Fibroblast of lung (primary cell): Measurements from ENCODE around the gene SLC24A3. TPM values are rescaled to one million over a fixed set of nuclear protein-coding genes. Genes with fewer than 3 reads are reported as not detected.
A peak's percentile ranks its signal among the peaks of the same experiment; 100 is the strongest.

Source experiments
- DNase-seq, 2 donors: peaks; one replicate each; pipeline versions ENCODE4 v3.0.0 to v3.0.0-alpha.2; 2010; ENCODE audit warnings: low read depth in 2 of 2
- H2AFZ ChIP-seq: 2 replicates; pipeline ENCODE4 v1.5.1; 2012; ENCODE audit warnings: low read length, control low read depth, inconsistent platforms
- H3K27ac ChIP-seq: 2 replicates; pipeline ENCODE4 v1.5.1; 2011; ENCODE audit warnings: low read length, control low read depth; ENCODE audit not compliant: insufficient read depth
- H3K27me3 ChIP-seq: 2 replicates; pipeline ENCODE4 v1.5.1; 2011; ENCODE audit warnings: mild to moderate bottlenecking, low read length; ENCODE audit not compliant: control insufficient read depth, insufficient read depth
- H3K36me3 ChIP-seq: 2 replicates; pipeline ENCODE4 v1.5.1; 2011; ENCODE audit warnings: low read length; ENCODE audit not compliant: control insufficient read depth, insufficient read depth
- H3K4me1 ChIP-seq: 2 replicates; pipeline ENCODE4 v1.5.1; 2011; ENCODE audit warnings: low read length; ENCODE audit not compliant: control insufficient read depth, insufficient read depth; ENCODE audit errors: extremely low read depth
- H3K4me2 ChIP-seq: 2 replicates; pipeline ENCODE4 v1.5.1; 2011; ENCODE audit warnings: low read length, control low read depth; ENCODE audit not compliant: insufficient read depth; ENCODE audit errors: extremely low read depth
- H3K4me3 ChIP-seq, 4 experiments: fragments of 200-600 bp in 1 of 4; sonication (generic) in 1 of 4; replicated peaks in 1 of 4; 2 replicates each; pipeline ENCODE4 v1.5.1; 2011 to 2016; ENCODE audit warnings: low read length in 4 of 4, low read depth in 3 of 4, mild to moderate bottlenecking in 3 of 4, control low read depth in 2 of 4, inconsistent platforms in 1 of 4, mixed read lengths in 1 of 4; ENCODE audit not compliant: insufficient read depth in 1 of 4; ENCODE audit errors: control extremely low read depth in 1 of 4
- H3K79me2 ChIP-seq: 2 replicates; pipeline ENCODE4 v1.5.1; 2012; ENCODE audit warnings: mild to moderate bottlenecking, low read length, inconsistent platforms; ENCODE audit not compliant: control insufficient read depth, insufficient read depth
- H3K9ac ChIP-seq: 2 replicates; pipeline ENCODE4 v1.5.1; 2011; ENCODE audit warnings: mild to moderate bottlenecking, low read length, control low read depth; ENCODE audit not compliant: insufficient read depth
- H3K9me3 ChIP-seq: 2 replicates; pipeline ENCODE4 v1.5.1; 2012; ENCODE audit warnings: low read depth, low read length; ENCODE audit not compliant: control insufficient read depth, insufficient read depth
- H4K20me1 ChIP-seq: 2 replicates; pipeline ENCODE4 v1.5.1; 2011; ENCODE audit warnings: low read length; ENCODE audit not compliant: control insufficient read depth, insufficient read depth; ENCODE audit errors: extremely low read depth
- EZH2 ChIP-seq: IDR thresholded peaks from 2 replicates; pipeline ENCODE4 v1.5.1; 2012; ENCODE audit warnings: low read length, control low read depth, mild to moderate bottlenecking; ENCODE audit errors: missing control alignments
- polyA plus RNA-seq, 2 donors: library from polyadenylated mRNA; depleted of rRNA in 1 of 2; stranded (reverse) in 1 of 2; unstranded in 1 of 2; fragments of >200 nt; gene quantifications; 2 replicates each; pipeline ENCODE4 v1.2.1, GENCODE V29; 2011 to 2012; ENCODE audit warnings: missing spikeins in 1 of 2
- total RNA-seq: library from RNA; depleted of rRNA; stranded (reverse); fragments of >200 nt; gene quantifications from 2 replicates; pipeline ENCODE4 v1.2.1, GENCODE V29; 2014
- TF ChIP-seq, protein P1 (sequence below), 2 donors: IDR thresholded peaks in 1 of 2; conservative IDR thresholded peaks in 1 of 2; 1 replicate in 1 of 2; 2 replicates in 1 of 2; pipeline ENCODE4 v1.5.1; 2011 to 2012; ENCODE audit warnings: low read length in 2 of 2, control low read depth in 1 of 2, inconsistent platforms in 1 of 2, low read depth in 1 of 2, mild to moderate bottlenecking in 1 of 2

Gene SLC24A3
- total and polyA plus RNA-seq, 2 donors (not counting 1 experiment from before 2014, with no cell fraction given), result 0.03 to 1.8 TPM

DNA sequence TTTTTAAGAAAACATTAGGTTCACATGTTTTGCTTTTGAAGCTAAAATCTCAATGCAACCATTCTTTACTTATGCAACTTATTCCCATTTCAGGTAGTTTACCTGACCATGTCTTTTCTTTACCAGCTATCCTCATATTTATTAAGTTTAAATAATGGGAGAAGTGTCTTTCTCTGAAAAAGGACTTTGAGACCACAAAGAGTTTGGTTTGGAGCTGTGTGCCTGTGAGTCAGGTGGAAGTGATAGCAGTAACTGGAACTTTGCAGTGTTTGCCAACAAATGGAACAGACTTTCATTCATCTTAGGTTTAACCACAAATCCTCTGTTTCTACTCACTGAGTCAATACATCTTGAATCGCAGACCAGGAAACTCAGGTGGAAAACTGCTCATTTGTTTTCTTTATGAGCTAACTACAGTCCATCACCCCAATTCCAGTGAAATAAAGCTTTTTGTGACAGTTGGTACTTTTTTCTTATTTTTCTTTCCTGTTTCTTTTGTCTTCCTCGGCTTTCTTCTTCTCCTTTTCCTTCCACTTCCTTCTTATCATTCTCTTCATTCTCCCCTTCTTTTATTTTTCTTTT is 397.3 kb downstream of the SLC24A3 start:
- no peak overlapping the region for H3K27ac ChIP-seq
- peak in 1 of 2 donors; percentile 65 for DNase-seq
- H3K9ac ChIP-seq, result no peak overlapping the region
- H3K9me3 ChIP-seq, result no peaks in the 10 kb centered on the region
- no peak overlapping the region for H3K4me2 ChIP-seq
- no peaks in the 10 kb centered on the region for H3K27me3 ChIP-seq
- no peaks in the 10 kb centered on the region for H4K20me1 ChIP-seq
- TF ChIP-seq EZH2, result no peak
- TF ChIP-seq, protein P1, sequence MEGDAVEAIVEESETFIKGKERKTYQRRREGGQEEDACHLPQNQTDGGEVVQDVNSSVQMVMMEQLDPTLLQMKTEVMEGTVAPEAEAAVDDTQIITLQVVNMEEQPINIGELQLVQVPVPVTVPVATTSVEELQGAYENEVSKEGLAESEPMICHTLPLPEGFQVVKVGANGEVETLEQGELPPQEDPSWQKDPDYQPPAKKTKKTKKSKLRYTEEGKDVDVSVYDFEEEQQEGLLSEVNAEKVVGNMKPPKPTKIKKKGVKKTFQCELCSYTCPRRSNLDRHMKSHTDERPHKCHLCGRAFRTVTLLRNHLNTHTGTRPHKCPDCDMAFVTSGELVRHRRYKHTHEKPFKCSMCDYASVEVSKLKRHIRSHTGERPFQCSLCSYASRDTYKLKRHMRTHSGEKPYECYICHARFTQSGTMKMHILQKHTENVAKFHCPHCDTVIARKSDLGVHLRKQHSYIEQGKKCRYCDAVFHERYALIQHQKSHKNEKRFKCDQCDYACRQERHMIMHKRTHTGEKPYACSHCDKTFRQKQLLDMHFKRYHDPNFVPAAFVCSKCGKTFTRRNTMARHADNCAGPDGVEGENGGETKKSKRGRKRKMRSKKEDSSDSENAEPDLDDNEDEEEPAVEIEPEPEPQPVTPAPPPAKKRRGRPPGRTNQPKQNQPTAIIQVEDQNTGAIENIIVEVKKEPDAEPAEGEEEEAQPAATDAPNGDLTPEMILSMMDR (conservative IDR thresholded peaks at IDR 0.05 in 1 of 2, IDR thresholded peaks at IDR 0.05 in 1 of 2; ENCODE audit: low read depth in 1 of 2, low read length in 2 of 2), result no peak
- H2AFZ ChIP-seq, result no peak overlapping the region
- no peaks in the 10 kb centered on the region for H3K4me1 ChIP-seq
- H3K79me2 ChIP-seq, result no peaks in the 10 kb centered on the region
- H3K36me3 ChIP-seq, result no peaks in the 10 kb centered on the region
- H3K4me3 ChIP-seq, result no peak overlapping the region

DNA sequence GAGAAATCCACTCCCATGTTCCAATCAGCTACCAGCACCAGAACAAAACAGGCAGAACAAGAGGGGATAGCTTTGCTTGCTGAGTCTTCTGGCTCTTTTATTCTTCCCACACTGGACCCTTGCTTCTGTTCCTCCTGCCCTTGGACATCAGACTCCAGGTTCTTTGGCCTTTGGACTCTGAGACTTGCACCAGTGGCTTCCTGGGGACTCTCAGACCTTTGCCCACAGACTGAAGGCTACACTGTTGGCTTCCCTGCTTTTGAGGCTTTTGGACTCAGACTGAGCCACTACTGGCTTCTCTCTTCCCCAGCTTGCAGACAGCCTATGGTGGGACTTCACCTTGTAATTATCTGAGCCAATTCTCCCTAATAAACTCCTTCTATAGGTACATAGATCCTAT is 403.2 kb downstream of the SLC24A3 start:
- Histone ChIP-seq H2AFZ (no peak overlapping the region), H3K9ac (no peak overlapping the region), H3K27ac (no peak overlapping the region), H3K79me2 (no peaks in the 10 kb centered on the region), H3K4me2 (no peak overlapping the region), H3K36me3 (no peaks in the 10 kb centered on the region), H4K20me1 (no peaks in the 10 kb centered on the region), H3K27me3 (no peaks in the 10 kb centered on the region), H3K4me3 (no peak overlapping the region), H3K9me3 (no peaks in the 10 kb centered on the region), H3K4me1 (no peaks in the 10 kb centered on the region)
- no peak for DNase-seq
- TF ChIP-seq EZH2, result no peak
- TF ChIP-seq, protein P1 (conservative IDR thresholded peaks at IDR 0.05 in 1 of 2, IDR thresholded peaks at IDR 0.05 in 1 of 2; ENCODE audit: low read depth in 1 of 2, low read length in 2 of 2), result no peak

DNA sequence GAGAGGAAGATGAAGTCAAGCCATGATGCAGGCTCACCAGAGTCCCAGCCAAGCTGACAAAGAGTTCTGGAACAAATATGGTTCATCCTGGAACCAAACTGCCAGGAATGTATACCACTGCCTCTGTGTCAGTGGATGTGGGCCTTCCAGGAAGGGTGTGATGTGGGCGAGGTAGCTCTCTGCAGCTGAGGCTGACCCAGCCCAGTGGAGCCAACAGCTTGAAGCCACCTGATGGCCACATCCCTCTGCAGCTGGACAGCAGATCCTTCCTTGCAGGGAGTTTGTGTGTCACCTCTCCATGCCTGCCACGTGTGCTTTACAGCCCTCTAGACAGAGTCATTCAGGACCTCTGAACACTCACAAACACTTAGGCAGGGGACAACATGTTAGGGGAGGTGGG is 403.6 kb downstream of the SLC24A3 start:
- Histone ChIP-seq H3K79me2 (no peaks in the 10 kb centered on the region), H3K4me2 (no peak overlapping the region), H3K27me3 (no peaks in the 10 kb centered on the region), H3K4me3 (no peak overlapping the region), H3K36me3 (no peaks in the 10 kb centered on the region), H3K9ac (no peak overlapping the region), H4K20me1 (no peaks in the 10 kb centered on the region), H3K4me1 (no peaks in the 10 kb centered on the region), H3K27ac (no peak overlapping the region), H2AFZ (no peak overlapping the region), H3K9me3 (no peaks in the 10 kb centered on the region)
- no peak for TF ChIP-seq EZH2
- TF ChIP-seq, protein P1 (conservative IDR thresholded peaks at IDR 0.05 in 1 of 2, IDR thresholded peaks at IDR 0.05 in 1 of 2; ENCODE audit: low read depth in 1 of 2, low read length in 2 of 2), result no peak
- DNase-seq, result no peak
